ENCODE measurements around the gene ADGRE1. TPM values are rescaled to one million over a fixed set of nuclear protein-coding genes. Genes with fewer than 3 reads are reported as not detected.

The ADGRE1 gene
- polyA plus RNA-seq, 1 donor = 1.9 TPM

DNA sequence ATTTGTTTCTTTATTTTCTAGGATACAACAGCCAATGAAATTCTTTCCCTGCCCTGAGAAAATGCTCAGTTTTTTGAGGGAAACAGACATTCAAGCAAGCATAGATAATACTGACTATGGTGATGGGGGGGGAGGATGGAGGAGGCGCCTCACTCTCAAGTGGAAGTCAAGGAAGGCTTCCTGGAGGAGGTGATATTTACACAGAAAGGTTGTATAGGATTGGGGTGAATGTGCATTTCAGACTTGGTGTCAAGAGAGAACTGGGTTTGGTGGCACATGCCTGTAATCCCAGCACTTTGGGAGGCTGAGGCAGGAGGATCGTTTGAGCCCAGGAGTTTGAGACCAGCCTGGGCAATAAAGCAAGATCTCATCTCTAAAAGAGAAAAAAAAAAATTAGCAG lies 12.2 kb upstream of the ADGRE1 start:
- Histone ChIP-seq H3K9me3 (ENCODE audit: control insufficient read depth, low read depth, low read length) (no peaks in the 10 kb centered on the region), H3K27ac (ENCODE audit: low read length) (no peak overlapping the region), H3K4me1 (ENCODE audit: control insufficient read depth, insufficient read depth, low read length) (no peaks in the 10 kb centered on the region), H3K4me3 (ENCODE audit: low read length) (no peak overlapping the region), H3K36me3 (ENCODE audit: control insufficient read depth, insufficient read depth, low read length) (no peaks in the 10 kb centered on the region), H3K27me3 (ENCODE audit: control insufficient read depth, insufficient read depth, low read length) (no peaks in the 10 kb centered on the region)
- WGBS (ENCODE audit: insufficient coverage, low lambda C conversion rate) = 80% methylated on average over 1 of the region's 2 CpGs
- DNase-seq = no peak

DNA sequence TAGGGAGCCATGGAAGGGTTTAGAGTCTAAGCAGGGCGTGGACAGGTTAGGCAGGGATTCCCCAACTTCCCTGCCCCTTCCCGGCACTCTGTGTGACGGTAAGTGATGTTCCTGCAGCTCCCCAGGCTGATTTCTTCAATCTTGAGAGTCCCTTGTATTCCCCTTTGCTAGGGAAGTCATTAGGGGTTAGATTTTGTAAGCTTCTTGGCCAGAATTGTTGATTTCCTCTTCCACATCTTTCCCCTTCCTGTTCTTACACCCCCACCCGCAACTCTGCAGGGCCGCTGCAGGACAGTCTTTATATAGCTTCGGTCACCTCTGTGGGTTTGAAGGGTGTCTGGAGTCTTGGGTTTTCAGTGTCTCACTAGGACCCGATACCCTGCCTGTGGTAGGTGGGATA lies 10.6 kb upstream of the ADGRE1 start:
- no CpG with 5 or more reads among the region's 7 CpGs for WGBS (ENCODE audit: insufficient coverage, low lambda C conversion rate)
- H3K27me3 ChIP-seq (ENCODE audit: control insufficient read depth, insufficient read depth, low read length) = no peaks in the 10 kb centered on the region
- no peaks in the 10 kb centered on the region for H3K36me3 ChIP-seq (ENCODE audit: control insufficient read depth, insufficient read depth, low read length)
- DNase-seq = no peak
- no peaks in the 10 kb centered on the region for H3K4me1 ChIP-seq (ENCODE audit: control insufficient read depth, insufficient read depth, low read length)
- no peak overlapping the region for H3K27ac ChIP-seq (ENCODE audit: low read length)
- no peak overlapping the region for H3K4me3 ChIP-seq (ENCODE audit: low read length)
- no peaks in the 10 kb centered on the region for H3K9me3 ChIP-seq (ENCODE audit: control insufficient read depth, low read depth, low read length)

DNA sequence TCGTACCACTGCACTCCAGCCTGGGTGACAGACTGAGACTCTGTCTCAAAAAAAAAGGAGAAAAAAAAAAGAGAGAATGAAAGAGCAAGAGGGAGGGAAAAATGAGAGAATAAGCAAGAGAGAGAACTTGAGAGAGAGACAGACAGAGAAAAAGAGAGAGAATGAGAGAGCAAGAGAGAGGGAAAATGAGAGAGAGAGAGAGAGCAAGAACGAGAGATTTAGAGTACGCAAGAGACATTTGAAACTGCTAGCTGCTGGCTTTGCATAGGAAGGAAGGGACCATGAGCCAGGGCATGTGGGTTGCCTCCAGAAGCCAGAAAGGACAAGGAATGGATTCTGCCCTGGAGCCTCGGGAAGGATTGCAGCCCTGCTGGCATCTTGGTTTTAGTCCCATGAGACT lies 9.6 kb upstream of the ADGRE1 start:
- Histone ChIP-seq H3K9me3 (ENCODE audit: control insufficient read depth, low read depth, low read length) (no peaks in the 10 kb centered on the region), H3K4me1 (ENCODE audit: control insufficient read depth, insufficient read depth, low read length) (no peaks in the 10 kb centered on the region), H3K4me3 (ENCODE audit: low read length) (no peak overlapping the region), H3K27me3 (ENCODE audit: control insufficient read depth, insufficient read depth, low read length) (no peaks in the 10 kb centered on the region), H3K27ac (ENCODE audit: low read length) (no peak overlapping the region), H3K36me3 (ENCODE audit: control insufficient read depth, insufficient read depth, low read length) (no peaks in the 10 kb centered on the region)
- no peak for DNase-seq
- WGBS (ENCODE audit: insufficient coverage, low lambda C conversion rate) = 89% methylated on average over 1 of the region's 4 CpGs

DNA sequence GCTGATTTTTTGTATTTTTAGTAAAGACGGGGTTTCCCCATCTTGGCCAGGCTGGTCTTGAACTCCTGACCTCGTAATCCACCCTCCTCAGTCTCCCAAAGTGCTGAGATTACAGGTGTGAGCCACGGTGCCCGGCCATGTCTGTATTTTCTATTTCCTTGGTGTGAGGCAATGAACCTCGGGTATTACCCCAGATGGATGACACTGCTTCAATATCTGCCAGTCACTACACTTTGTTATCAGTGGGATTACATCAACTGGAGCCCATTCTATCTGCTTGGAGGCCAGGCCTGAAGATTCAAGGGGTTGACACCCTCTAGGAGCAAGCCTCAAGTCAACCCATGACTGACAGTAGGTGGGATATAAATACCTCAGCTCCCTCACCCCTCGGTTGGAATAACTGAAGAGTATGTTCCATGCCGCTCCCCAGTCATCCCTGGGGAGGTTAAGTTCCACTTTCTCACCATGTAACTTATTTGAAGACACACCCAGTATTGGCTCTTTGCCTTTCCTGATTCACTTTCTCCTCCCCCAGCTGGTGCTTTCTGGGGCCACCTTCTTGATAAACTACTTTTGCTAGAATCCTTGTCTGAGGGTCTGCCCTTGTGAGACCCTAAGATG lies 992 bp upstream of the ADGRE1 start:
- Histone ChIP-seq H3K4me3 (ENCODE audit: low read length) (no peak overlapping the region), H3K27ac (ENCODE audit: low read length) (no peak overlapping the region), H3K9me3 (ENCODE audit: control insufficient read depth, low read depth, low read length) (no peaks in the 10 kb centered on the region), H3K27me3 (ENCODE audit: control insufficient read depth, insufficient read depth, low read length) (no peaks in the 10 kb centered on the region), H3K4me1 (ENCODE audit: control insufficient read depth, insufficient read depth, low read length) (no peaks in the 10 kb centered on the region), H3K36me3 (ENCODE audit: control insufficient read depth, insufficient read depth, low read length) (no peaks in the 10 kb centered on the region)
- no peak for DNase-seq
- no CpG with 5 or more reads among the region's 7 CpGs for WGBS (ENCODE audit: insufficient coverage, low lambda C conversion rate)

DNA sequence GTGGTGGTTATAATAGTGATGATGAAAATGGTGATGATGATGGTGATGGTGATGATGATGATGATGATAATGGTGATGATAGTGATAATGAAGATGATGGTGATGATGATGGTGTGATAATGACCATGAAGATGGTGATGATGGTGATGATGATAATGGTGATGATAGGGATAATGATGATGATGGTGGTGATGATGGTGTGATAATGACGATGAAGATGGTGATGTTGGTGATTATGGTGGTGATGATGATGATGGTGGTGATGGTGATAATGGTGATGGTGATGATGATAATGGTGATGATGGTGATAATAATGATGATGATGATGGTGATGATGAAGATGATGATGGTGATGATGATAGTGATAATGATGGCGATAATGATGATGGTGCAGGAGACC lies 1.6 kb downstream of the ADGRE1 start:
- Histone ChIP-seq H3K27me3 (ENCODE audit: control insufficient read depth, insufficient read depth, low read length) (no peaks in the 10 kb centered on the region), H3K27ac (ENCODE audit: low read length) (no peak overlapping the region), H3K9me3 (ENCODE audit: control insufficient read depth, low read depth, low read length) (no peaks in the 10 kb centered on the region), H3K4me3 (ENCODE audit: low read length) (no peak overlapping the region), H3K36me3 (ENCODE audit: control insufficient read depth, insufficient read depth, low read length) (no peaks in the 10 kb centered on the region), H3K4me1 (ENCODE audit: control insufficient read depth, insufficient read depth, low read length) (no peaks in the 10 kb centered on the region)
- no peak for DNase-seq
- 94% methylated on average over 2 of the region's 2 CpGs for WGBS (ENCODE audit: insufficient coverage, low lambda C conversion rate)

DNA sequence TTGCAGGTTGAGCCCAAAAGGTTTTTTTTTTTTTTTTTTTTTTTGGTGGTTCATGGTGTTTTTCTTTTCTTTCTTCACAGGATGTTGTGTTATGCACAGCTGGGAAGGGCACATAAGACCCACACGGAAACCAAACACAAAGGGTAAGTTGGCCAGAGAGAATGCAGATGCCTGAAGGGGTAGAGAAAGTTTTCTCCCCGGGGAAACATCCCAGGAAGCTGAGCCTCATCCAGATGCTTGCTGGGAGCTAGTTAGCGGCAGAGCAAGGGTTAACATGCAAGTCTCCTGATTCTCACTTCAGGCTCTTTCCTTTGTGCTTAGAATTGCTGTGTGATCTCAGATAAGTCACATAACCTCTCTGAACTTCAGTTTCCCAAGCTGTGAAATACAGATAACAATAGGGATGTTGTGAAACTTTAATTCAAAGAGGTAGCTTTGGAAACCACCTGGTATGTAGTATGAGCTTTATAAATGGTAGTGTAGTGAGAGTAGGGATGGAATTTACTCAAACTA lies 3.1 kb downstream of the ADGRE1 start:
- Histone ChIP-seq H3K27ac (ENCODE audit: low read length) (no peak overlapping the region), H3K4me3 (ENCODE audit: low read length) (no peak overlapping the region), H3K4me1 (ENCODE audit: control insufficient read depth, insufficient read depth, low read length) (no peaks in the 10 kb centered on the region), H3K36me3 (ENCODE audit: control insufficient read depth, insufficient read depth, low read length) (no peaks in the 10 kb centered on the region), H3K9me3 (ENCODE audit: control insufficient read depth, low read depth, low read length) (no peaks in the 10 kb centered on the region), H3K27me3 (ENCODE audit: control insufficient read depth, insufficient read depth, low read length) (no peaks in the 10 kb centered on the region)
- WGBS (ENCODE audit: insufficient coverage, low lambda C conversion rate) = no CpG with 5 or more reads among the region's 3 CpGs
- DNase-seq = no peak

DNA sequence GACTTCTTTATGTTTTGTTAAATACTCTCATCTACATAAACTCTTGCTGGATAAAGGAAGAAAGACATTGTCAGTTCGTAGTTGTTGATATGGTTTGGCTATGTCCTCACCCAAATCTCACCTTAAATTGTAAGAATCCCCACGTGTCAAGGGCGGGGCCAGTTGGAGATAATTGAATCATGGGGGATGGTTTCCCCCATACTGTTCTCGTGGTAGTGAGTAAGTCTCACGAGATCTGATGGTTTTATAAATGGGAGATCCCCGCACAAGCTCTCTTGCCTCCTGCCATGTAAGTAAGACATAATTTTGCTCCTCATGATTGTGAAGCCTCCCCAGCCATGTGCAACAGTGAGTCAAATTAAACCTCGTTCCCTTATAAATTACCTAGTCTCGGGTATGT lies 3.6 kb downstream of the ADGRE1 start:
- H3K9me3 ChIP-seq (ENCODE audit: control insufficient read depth, low read depth, low read length) = no peaks in the 10 kb centered on the region
- H3K27me3 ChIP-seq (ENCODE audit: control insufficient read depth, insufficient read depth, low read length) = no peaks in the 10 kb centered on the region
- WGBS (ENCODE audit: insufficient coverage, low lambda C conversion rate) = 63% methylated on average over 2 of the region's 8 CpGs
- H3K4me3 ChIP-seq (ENCODE audit: low read length) = no peak overlapping the region
- DNase-seq = no peak
- no peaks in the 10 kb centered on the region for H3K36me3 ChIP-seq (ENCODE audit: control insufficient read depth, insufficient read depth, low read length)
- H3K4me1 ChIP-seq (ENCODE audit: control insufficient read depth, insufficient read depth, low read length) = no peaks in the 10 kb centered on the region
- no peak overlapping the region for H3K27ac ChIP-seq (ENCODE audit: low read length)

DNA sequence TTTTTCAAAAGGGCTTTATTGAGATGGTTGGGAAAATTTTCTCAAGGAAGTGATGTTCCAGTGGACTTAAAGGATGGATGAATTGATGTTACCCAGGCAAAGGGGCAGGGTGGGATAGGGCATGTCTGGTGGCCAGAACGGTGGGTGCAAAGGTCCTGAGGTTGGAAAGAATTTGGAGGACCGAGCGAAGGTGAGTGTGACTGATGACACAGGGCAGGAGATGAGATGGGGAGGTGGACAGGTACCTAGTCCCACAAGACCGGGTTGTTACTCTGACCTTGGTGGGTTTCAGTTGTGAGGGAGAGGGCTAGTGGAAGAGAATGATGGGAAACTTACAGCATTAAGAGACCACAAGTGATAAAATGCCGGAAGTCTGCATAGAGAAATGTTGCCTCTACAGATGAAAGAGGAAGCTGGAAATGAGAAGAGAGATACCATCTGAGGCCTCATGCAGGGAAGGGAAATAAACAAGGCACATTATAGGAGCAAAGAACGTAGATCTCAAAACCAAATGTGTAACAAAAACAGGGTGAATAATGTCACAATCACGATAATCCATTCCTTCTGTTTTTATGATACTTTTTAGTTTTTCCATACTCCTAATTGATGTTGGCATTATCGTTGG lies 4.5 kb downstream of the ADGRE1 start:
- no peaks in the 10 kb centered on the region for H3K36me3 ChIP-seq (ENCODE audit: control insufficient read depth, insufficient read depth, low read length)
- no peak overlapping the region for H3K27ac ChIP-seq (ENCODE audit: low read length)
- H3K27me3 ChIP-seq (ENCODE audit: control insufficient read depth, insufficient read depth, low read length) = no peaks in the 10 kb centered on the region
- no peaks in the 10 kb centered on the region for H3K4me1 ChIP-seq (ENCODE audit: control insufficient read depth, insufficient read depth, low read length)
- no peak for DNase-seq
- no peaks in the 10 kb centered on the region for H3K9me3 ChIP-seq (ENCODE audit: control insufficient read depth, low read depth, low read length)
- no peak overlapping the region for H3K4me3 ChIP-seq (ENCODE audit: low read length)
- 81% methylated on average over 4 of the region's 8 CpGs for WGBS (ENCODE audit: insufficient coverage, low lambda C conversion rate)

DNA sequence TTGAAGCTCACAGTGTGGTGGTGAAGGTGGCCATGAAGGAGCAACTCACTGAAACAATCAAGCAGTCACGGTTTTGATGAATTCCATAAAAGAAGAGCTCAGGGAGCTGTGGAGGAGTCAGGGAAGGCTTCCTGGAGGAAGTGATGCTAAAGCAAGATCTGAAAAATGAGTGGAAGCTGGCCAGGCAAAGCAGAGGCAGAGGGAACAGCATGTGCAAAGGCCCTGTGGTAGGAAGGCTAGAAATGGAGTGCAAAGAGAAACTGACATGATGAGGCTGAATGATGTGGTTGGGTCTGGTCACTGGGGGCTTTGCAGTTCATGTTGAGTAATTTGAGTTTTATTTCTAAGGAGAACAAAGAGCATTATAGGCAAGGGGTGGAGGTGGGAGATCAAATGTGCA lies 6.9 kb downstream of the ADGRE1 start:
- Histone ChIP-seq H3K27me3 (ENCODE audit: control insufficient read depth, insufficient read depth, low read length) (no peaks in the 10 kb centered on the region), H3K4me3 (ENCODE audit: low read length) (no peak overlapping the region), H3K4me1 (ENCODE audit: control insufficient read depth, insufficient read depth, low read length) (no peaks in the 10 kb centered on the region), H3K9me3 (ENCODE audit: control insufficient read depth, low read depth, low read length) (peaks cover 3% of the 10 kb centered on the region), H3K36me3 (ENCODE audit: control insufficient read depth, insufficient read depth, low read length) (no peaks in the 10 kb centered on the region), H3K27ac (ENCODE audit: low read length) (no peak overlapping the region)
- DNase-seq = no peak
- WGBS (ENCODE audit: insufficient coverage, low lambda C conversion rate) = no CpG with 5 or more reads among the region's 1 CpG

DNA sequence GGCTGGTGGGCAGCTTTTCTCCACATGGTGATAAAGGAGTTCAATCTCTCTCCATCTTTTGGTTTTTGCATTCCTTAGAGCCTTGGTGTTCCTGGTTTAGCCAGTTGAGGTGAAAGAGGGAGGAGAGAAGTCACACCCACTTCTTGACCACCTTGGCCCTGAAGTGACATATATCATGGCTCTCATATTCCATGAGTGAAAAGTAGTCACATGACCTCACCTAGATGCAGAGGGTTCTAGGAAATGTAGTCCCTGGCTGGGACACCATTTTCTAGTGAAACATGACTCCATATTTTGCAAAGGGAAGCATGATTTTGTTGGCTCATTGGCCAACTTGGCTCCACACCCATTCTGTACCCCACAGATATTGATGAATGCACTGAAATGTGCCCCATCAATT lies 16.1 kb downstream of the ADGRE1 start:
- no peaks in the 10 kb centered on the region for H3K27me3 ChIP-seq (ENCODE audit: control insufficient read depth, insufficient read depth, low read length)

DNA sequence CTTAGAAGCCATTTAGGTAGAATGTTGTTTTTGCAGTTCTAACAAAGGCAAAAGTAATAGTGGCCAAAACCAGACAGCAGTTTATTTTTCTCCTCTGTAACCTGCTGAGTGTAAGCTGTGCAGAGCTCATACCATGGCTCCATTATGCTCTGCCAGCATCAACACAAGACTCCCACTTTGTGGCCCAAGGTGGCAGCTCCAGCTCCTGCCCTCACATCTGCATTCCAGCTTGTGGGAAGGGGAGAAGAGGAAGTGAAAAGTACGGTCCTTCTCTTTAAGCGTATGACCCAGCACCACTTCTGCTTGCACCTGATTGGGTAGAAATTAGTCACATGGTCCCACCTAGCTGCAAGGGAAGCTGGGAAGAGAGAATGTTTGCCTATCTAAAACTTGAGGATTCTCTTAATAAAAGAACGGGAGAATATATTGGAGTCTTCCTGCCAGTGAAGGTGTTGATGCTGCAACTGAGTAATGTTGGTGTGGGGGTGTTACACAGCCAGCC lies 19.2 kb downstream of the ADGRE1 start:
- no peaks in the 10 kb centered on the region for H3K36me3 ChIP-seq (ENCODE audit: control insufficient read depth, insufficient read depth, low read length)
- H3K27me3 ChIP-seq (ENCODE audit: control insufficient read depth, insufficient read depth, low read length) = no peaks in the 10 kb centered on the region
- no CpG with 5 or more reads among the region's 3 CpGs for WGBS (ENCODE audit: insufficient coverage, low lambda C conversion rate)

More for the DNA sequence above, 16.1 kb downstream of the ADGRE1 start:
- Histone ChIP-seq H3K9me3 (ENCODE audit: control insufficient read depth, low read depth, low read length) (no peaks in the 10 kb centered on the region), H3K4me1 (ENCODE audit: control insufficient read depth, insufficient read depth, low read length) (no peaks in the 10 kb centered on the region), H3K36me3 (ENCODE audit: control insufficient read depth, insufficient read depth, low read length) (no peaks in the 10 kb centered on the region), H3K4me3 (ENCODE audit: low read length) (no peak overlapping the region), H3K27ac (ENCODE audit: low read length) (no peak overlapping the region)
- no peak for DNase-seq

More for the DNA sequence above, 19.2 kb downstream of the ADGRE1 start:
- no peaks in the 10 kb centered on the region for H3K9me3 ChIP-seq (ENCODE audit: control insufficient read depth, low read depth, low read length)
- no peak overlapping the region for H3K27ac ChIP-seq (ENCODE audit: low read length)
- DNase-seq = no peak
- H3K4me1 ChIP-seq (ENCODE audit: control insufficient read depth, insufficient read depth, low read length) = no peaks in the 10 kb centered on the region
- no peak overlapping the region for H3K4me3 ChIP-seq (ENCODE audit: low read length)
